ENCODE measurements around the gene ONECUT1.

Gene ONECUT1

DNA sequence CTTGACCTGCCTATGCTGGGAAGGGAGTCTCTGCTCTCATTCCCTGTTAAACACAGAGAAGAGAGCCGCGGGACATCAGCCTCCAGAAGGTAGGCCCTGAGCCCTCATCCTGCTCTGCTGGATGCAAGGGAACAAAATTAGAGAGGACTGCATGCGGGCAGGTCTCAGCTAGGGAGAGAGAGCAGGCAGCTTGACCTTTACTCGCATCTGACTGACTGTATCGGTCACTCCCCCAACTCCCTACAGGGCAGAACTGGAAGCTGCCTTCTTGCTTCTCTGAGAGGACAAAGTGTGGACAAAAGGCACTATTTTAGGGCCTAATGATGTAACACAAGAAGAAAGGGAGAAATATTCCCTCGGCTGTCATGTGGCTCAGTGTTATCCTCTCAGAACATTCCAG, 72.2 kb downstream of the ONECUT1 start:
- TF ChIP-seq, protein P1, sequence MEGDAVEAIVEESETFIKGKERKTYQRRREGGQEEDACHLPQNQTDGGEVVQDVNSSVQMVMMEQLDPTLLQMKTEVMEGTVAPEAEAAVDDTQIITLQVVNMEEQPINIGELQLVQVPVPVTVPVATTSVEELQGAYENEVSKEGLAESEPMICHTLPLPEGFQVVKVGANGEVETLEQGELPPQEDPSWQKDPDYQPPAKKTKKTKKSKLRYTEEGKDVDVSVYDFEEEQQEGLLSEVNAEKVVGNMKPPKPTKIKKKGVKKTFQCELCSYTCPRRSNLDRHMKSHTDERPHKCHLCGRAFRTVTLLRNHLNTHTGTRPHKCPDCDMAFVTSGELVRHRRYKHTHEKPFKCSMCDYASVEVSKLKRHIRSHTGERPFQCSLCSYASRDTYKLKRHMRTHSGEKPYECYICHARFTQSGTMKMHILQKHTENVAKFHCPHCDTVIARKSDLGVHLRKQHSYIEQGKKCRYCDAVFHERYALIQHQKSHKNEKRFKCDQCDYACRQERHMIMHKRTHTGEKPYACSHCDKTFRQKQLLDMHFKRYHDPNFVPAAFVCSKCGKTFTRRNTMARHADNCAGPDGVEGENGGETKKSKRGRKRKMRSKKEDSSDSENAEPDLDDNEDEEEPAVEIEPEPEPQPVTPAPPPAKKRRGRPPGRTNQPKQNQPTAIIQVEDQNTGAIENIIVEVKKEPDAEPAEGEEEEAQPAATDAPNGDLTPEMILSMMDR (IDR thresholded peaks at IDR 0.05; ENCODE audit: borderline replicate concordance, insufficient read depth, low read depth, low read length) = no peak

DNA sequence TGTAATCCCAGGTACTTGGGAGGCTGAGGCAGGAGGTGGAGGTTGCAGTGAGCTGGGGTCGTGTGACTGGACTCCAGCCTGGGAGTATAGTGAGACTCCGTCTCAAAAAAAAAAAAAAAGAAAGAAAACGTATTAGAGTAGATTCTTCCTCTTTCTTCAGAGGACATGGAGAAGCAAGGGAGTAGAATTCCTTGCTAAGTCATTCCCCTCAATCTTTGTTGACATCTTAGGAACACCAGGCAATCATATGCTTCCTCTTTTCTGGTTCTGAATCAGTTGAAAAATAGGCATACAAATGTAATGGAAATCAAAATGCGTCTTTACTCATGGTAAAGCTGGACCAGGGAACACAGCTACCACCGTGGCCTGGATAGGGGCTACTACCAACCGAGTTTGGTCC, 72.7 kb downstream of the ONECUT1 start:
- no peak overlapping the region for H3K4me3 ChIP-seq (ENCODE audit: low read depth, low read length)
- TF ChIP-seq, protein P1 (IDR thresholded peaks at IDR 0.05; ENCODE audit: borderline replicate concordance, insufficient read depth, low read depth, low read length) = no peak

More for the DNA sequence above, 72.2 kb downstream of the ONECUT1 start:
- no peak overlapping the region for H3K4me3 ChIP-seq (ENCODE audit: low read depth, low read length)

DNA sequence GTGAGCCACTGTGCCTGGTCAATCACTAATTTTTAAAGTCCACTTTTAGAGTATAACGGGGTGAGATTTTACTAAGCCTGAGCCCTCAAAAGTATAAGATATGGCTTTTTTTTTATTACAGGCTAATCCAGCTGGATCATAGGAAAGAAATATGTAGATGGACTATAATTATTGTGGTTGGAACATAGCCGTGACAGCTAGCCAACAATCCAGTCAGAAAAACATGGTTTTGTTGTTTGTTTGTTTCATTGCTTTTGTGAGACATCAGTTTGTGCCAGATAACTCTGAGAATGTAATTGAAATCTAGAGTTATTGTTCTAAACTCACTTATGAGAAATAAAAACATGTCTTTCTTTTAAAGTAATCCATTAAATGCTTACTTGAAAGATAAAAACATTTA, 73.6 kb downstream of the ONECUT1 start:
- TF ChIP-seq, protein P1 (IDR thresholded peaks at IDR 0.05; ENCODE audit: borderline replicate concordance, insufficient read depth, low read depth, low read length) = no peak
- H3K4me3 ChIP-seq (ENCODE audit: low read depth, low read length) = no peak overlapping the region

DNA sequence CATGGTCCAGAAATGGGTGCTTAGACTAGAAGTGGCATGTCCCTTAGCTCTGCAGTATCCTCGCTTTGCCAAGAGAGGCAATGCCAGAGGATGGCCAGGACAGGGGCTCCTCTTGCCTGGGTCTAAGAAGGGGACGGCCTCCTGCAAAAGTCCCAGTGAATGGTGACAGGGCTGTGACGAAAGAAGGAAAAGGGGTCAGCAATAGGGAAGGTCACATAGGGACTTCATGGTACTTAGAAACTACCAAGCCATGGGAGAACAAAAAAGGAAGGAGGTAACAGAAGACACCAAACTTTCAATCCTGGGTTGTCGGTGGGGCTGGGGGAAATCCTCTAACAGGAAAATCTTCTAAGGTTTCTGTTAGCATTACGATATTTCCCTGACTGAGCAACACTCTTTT, 74.7 kb downstream of the ONECUT1 start:
- TF ChIP-seq, protein P1 (IDR thresholded peaks at IDR 0.05; ENCODE audit: borderline replicate concordance, insufficient read depth, low read depth, low read length) = no peak
- no peak overlapping the region for H3K4me3 ChIP-seq (ENCODE audit: low read depth, low read length)

DNA sequence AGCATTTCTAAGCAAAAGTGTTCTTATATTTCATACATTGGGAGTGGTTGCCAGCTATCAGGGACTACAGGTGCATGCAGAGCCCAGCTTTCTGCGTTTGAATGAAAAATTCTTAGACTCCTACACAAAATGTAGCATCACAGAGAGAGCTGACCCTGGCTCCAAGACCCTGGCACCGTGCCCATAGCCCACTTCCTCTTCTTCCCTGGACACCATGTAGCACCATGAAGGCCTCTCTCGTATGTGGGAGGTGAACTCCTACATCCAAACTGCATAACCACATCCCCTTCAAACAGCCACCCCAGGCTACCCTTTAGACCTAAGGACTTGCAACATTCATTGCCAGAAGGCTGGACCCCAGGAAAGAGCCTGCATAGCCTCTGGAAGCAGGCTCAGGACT, 75.2 kb downstream of the ONECUT1 start:
- TF ChIP-seq, protein P1 (IDR thresholded peaks at IDR 0.05; ENCODE audit: borderline replicate concordance, insufficient read depth, low read depth, low read length) = no peak
- no peak overlapping the region for H3K4me3 ChIP-seq (ENCODE audit: low read depth, low read length)

DNA sequence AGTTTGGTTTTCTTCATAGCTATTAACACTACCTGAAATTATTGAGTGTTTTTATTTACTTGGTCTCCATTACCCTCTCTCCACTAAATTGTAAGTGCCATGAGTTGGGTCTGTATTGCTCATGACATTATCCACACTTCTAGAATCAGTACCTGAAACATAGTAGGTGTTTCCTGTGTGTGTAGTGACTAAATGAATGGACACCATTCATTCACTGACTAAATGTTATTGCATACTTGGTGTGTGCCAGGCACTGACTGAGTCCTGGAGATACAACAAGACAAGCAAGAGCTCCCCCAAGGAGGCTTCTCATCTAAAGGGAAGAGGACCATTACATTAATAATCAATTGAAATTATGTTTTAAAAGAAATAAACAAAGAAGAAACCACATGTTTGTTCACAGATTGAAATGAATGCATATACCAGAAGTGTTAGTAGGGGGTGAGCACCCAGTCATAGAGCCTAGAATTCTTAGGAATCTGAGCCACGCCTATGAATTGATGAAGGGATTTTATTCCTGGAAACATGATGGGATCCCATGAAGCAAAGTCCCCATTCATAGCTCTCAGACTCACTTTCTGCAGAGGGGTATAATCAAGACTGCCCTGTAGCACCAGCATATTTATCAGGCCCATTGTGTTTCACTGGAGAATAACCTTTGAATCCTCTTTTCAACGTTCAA, 79.3 kb downstream of the ONECUT1 start:
- H3K4me3 ChIP-seq (ENCODE audit: low read depth, low read length) = no peak overlapping the region
- TF ChIP-seq, protein P1 (IDR thresholded peaks at IDR 0.05; ENCODE audit: borderline replicate concordance, insufficient read depth, low read depth, low read length) = no peak

DNA sequence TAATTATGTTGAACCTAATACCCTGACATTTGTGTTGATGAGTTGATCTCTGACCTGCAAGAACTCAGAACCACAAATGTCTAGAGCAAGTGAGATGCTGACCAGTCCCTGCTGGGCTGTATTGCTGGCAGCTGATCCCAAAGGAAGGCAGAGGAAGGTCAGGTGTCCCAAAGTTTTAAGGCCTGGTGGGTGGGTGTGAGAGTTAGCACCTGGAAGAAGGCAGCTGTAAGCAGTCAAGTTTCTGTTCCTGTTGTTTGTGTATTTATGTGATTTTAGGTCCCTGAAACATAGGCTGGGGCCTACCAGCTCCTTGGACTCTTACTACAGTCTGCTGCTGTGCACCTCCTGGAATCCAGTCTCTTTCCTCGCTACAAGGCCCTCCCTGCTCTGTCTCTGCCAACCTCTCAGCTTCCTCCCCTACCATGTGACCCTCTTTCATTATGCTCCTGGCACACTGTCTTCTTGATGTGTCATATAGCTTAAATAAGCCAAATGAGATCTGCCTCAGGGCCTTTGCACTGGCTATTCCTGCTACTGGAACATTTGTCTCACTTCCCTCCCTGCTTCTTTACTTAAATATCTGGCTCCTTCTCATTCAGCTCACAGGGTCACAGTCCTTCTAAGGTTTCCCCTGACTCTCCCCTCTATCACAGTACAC, 80.0 kb downstream of the ONECUT1 start:
- no peak overlapping the region for H3K4me3 ChIP-seq (ENCODE audit: low read depth, low read length)
- TF ChIP-seq, protein P1 (IDR thresholded peaks at IDR 0.05; ENCODE audit: borderline replicate concordance, insufficient read depth, low read depth, low read length) = no peak

Data from GM12875 (cell line).